Epithelial cell of proximal tubule (primary cell): ENCODE measurements around the gene ADCK2. TPM values are rescaled to one million over a fixed set of nuclear protein-coding genes. Genes with fewer than 3 reads are reported as not detected.

Experiments
- DNase-seq: peaks from one replicate; pipeline ENCODE4 v3.0.0-alpha.2; 2011; ENCODE audit warnings: low read depth
- H3K4me3 ChIP-seq: 2 replicates; pipeline ENCODE4 v1.5.1; 2011; ENCODE audit warnings: low read depth, mild to moderate bottlenecking, low read length
- total RNA-seq: library from RNA; depleted of rRNA; stranded (reverse); fragments of >200 nt; gene quantifications from 2 replicates; pipeline ENCODE4 v1.2.3, GENCODE V29; 2015
- TF ChIP-seq, protein P1 (sequence below): conservative IDR thresholded peaks from 2 replicates; pipeline ENCODE4 v1.5.1; 2012; ENCODE audit warnings: low read depth, mild to moderate bottlenecking, low read length

The ADCK2 gene
- total RNA-seq, 1 donor from 2014 or later, result 36.8 TPM

- DNase-seq, result no peak
- H3K4me3 ChIP-seq, result no peak overlapping the region
- TF ChIP-seq, protein P1, sequence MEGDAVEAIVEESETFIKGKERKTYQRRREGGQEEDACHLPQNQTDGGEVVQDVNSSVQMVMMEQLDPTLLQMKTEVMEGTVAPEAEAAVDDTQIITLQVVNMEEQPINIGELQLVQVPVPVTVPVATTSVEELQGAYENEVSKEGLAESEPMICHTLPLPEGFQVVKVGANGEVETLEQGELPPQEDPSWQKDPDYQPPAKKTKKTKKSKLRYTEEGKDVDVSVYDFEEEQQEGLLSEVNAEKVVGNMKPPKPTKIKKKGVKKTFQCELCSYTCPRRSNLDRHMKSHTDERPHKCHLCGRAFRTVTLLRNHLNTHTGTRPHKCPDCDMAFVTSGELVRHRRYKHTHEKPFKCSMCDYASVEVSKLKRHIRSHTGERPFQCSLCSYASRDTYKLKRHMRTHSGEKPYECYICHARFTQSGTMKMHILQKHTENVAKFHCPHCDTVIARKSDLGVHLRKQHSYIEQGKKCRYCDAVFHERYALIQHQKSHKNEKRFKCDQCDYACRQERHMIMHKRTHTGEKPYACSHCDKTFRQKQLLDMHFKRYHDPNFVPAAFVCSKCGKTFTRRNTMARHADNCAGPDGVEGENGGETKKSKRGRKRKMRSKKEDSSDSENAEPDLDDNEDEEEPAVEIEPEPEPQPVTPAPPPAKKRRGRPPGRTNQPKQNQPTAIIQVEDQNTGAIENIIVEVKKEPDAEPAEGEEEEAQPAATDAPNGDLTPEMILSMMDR, result no peak
Observed at GRCh38 chr7:140635345-140635744, 37.4 kb upstream of the ADCK2 start.

DNA sequence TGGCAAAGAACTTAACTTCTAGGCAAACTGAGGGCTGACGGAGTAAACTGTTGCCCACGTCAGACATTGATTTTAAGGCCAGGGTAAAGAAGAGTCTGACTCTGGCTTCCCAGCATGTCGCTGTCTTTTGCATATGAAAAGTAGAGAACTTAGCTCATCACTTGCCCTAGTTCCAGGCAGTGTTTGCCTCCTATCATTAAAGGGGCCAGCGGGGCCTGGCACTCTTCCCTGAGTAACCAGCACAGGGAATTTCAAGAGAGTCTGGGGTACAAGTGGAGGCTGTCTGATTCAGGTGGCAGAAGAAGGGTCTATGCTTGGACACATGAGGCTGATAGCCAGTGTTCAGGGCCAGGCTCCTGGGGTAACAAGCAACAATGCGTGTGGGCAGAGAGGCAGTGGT lies 36.9 kb upstream of the ADCK2 start:
- TF ChIP-seq, protein P1, result no peak
- no peak for DNase-seq
- H3K4me3 ChIP-seq, result no peak overlapping the region

GRCh38 chr7:140637400-140637799 lies 35.3 kb upstream of the ADCK2 start:
- TF ChIP-seq, protein P1, result no peak
- DNase-seq, result no peak
- no peak overlapping the region for H3K4me3 ChIP-seq

- TF ChIP-seq, protein P1, result peak; percentile 21
- DNase-seq, result no peak
- H3K4me3 ChIP-seq, result no peak overlapping the region
Observed at GRCh38 chr7:140638173-140638791, 34.5 kb upstream of the ADCK2 start.

GRCh38 chr7:140639366-140640053 lies 33.2 kb upstream of the ADCK2 start:
- no peak for DNase-seq
- peak overlapping the region; percentile 64 for H3K4me3 ChIP-seq
- TF ChIP-seq, protein P1, result no peak

- TF ChIP-seq, protein P1, result no peak
- no peak for DNase-seq
- peak overlapping the region; percentile 64 for H3K4me3 ChIP-seq
Observed at GRCh38 chr7:140640060-140640637, 32.6 kb upstream of the ADCK2 start.
